Right atrium auricular region (tissue), 2 donors: ENCODE measurements around the gene NOTCH4. TPM values are rescaled to one million over a fixed set of nuclear protein-coding genes. Genes with fewer than 3 reads are reported as not detected.

Experiments
- DNase-seq: peaks from one replicate; pipeline ENCODE4 v3.0.0-alpha.2; 2019; ENCODE audit warnings: low spot score
- H3K27ac ChIP-seq, 2 donors: fragments of 200-600 bp; sonication (generic); 1 replicate in 1 of 2; 2 replicates in 1 of 2; pipeline ENCODE4 v1.5.1; 2016 to 2019
- H3K27me3 ChIP-seq, 2 donors: fragments of 200-600 bp; sonication (generic); one replicate each; pipeline versions ENCODE4 v1.5.1 to v1.6.0; 2017 to 2019
- H3K36me3 ChIP-seq: fragments of 200-600 bp; sonication (generic); one replicate; pipeline ENCODE4 v1.5.1; 2016
- H3K4me1 ChIP-seq, 2 donors: fragments of 200-600 bp; sonication (generic); one replicate each; pipeline versions ENCODE4 v1.5.1 to v1.6.0; 2017 to 2019
- H3K4me3 ChIP-seq, 2 donors: fragments of 200-600 bp; sonication (generic); 1 replicate in 1 of 2; 2 replicates in 1 of 2; pipeline ENCODE4 v1.5.1; 2017 to 2019; ENCODE audit warnings: mild to moderate bottlenecking in 1 of 2, moderate library complexity in 1 of 2
- H3K9me3 ChIP-seq, 2 donors: fragments of 200-600 bp; sonication (generic); one replicate each; pipeline ENCODE4 v1.5.1; 2019
- total RNA-seq, 2 donors: library from RNA; depleted of rRNA; stranded (reverse); fragments of >200 nt; gene quantifications; one replicate each; pipeline ENCODE4 v1.1.0, GENCODE V29; 2016
- TF ChIP-seq, protein P1 (sequence below), 2 donors: fragments of 200-600 bp; sonication (generic); IDR thresholded peaks; one replicate each; pipeline ENCODE4 v1.5.1; 2019; ENCODE audit warnings: antibody characterized with exemption in 2 of 2

Gene NOTCH4
- total RNA-seq, 2 donors from 2014 or later = 16.2 to 22.5 TPM

GRCh38 chr6:32200711-32201475, 23.0 kb downstream of the NOTCH4 start:
- no peaks in the 10 kb centered on the region for H3K9me3 ChIP-seq
- H3K27me3 ChIP-seq = no peaks in the 10 kb centered on the region
- H3K4me3 ChIP-seq = no peak overlapping the region
- no peak overlapping the region for H3K27ac ChIP-seq
- no peaks in the 10 kb centered on the region for H3K36me3 ChIP-seq
- DNase-seq = no peak
- H3K4me1 ChIP-seq = peaks cover 0 to 10% of the 10 kb centered on the region in 2 donors
- TF ChIP-seq, protein P1, sequence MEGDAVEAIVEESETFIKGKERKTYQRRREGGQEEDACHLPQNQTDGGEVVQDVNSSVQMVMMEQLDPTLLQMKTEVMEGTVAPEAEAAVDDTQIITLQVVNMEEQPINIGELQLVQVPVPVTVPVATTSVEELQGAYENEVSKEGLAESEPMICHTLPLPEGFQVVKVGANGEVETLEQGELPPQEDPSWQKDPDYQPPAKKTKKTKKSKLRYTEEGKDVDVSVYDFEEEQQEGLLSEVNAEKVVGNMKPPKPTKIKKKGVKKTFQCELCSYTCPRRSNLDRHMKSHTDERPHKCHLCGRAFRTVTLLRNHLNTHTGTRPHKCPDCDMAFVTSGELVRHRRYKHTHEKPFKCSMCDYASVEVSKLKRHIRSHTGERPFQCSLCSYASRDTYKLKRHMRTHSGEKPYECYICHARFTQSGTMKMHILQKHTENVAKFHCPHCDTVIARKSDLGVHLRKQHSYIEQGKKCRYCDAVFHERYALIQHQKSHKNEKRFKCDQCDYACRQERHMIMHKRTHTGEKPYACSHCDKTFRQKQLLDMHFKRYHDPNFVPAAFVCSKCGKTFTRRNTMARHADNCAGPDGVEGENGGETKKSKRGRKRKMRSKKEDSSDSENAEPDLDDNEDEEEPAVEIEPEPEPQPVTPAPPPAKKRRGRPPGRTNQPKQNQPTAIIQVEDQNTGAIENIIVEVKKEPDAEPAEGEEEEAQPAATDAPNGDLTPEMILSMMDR (IDR thresholded peaks at IDR 0.05) = no peak

- no peaks in the 10 kb centered on the region for H3K36me3 ChIP-seq
- DNase-seq = no peak
- no peak overlapping the region for H3K27ac ChIP-seq
- H3K9me3 ChIP-seq = no peaks in the 10 kb centered on the region
- no peaks in the 10 kb centered on the region for H3K27me3 ChIP-seq
- peaks cover 4 to 20% of the 10 kb centered on the region in 2 donors for H3K4me1 ChIP-seq
- no peak overlapping the region for H3K4me3 ChIP-seq
- TF ChIP-seq, protein P1 (IDR thresholded peaks at IDR 0.05) = no peak
These were observed 25.0 kb downstream of the NOTCH4 start for GRCh38 chr6:32198866-32199265.

DNA sequence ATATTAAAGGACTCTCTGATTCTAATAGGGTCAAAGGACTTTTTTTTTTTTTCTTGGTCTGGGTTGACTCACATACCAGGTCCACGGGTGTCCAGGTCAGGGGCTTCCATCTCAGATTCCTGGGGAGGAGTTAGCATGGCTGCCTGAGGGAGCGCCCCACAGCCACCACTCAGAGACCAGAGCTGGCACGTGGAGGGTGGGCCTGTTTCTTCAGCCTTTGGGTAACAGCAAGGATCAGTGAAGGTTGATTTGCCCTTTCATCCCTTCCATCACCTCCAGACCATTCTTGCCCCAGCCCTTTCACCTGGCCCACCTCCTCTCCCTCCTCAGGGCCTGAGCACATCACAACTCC, 25.5 kb downstream of the NOTCH4 start:
- TF ChIP-seq, protein P1 (IDR thresholded peaks at IDR 0.05) = no peak
- peaks cover 4 to 24% of the 10 kb centered on the region in 2 donors for H3K4me1 ChIP-seq
- H3K27me3 ChIP-seq = no peaks in the 10 kb centered on the region
- H3K4me3 ChIP-seq = no peak overlapping the region
- peak overlapping the region in 1 of 2 donors; percentile 100 for H3K27ac ChIP-seq
- DNase-seq = no peak
- no peaks in the 10 kb centered on the region for H3K36me3 ChIP-seq
- no peaks in the 10 kb centered on the region for H3K9me3 ChIP-seq

GRCh38 chr6:32196682-32197616, 26.9 kb downstream of the NOTCH4 start:
- peak overlapping the region; percentile 64 to 77 for H3K4me3 ChIP-seq
- H3K4me1 ChIP-seq = peaks cover 4 to 38% of the 10 kb centered on the region in 2 donors
- TF ChIP-seq, protein P1 (IDR thresholded peaks at IDR 0.05) = peak in 1 of 2 donors; percentile 10
- no peaks in the 10 kb centered on the region for H3K27me3 ChIP-seq
- H3K36me3 ChIP-seq = no peaks in the 10 kb centered on the region
- DNase-seq = no peak
- H3K9me3 ChIP-seq = no peaks in the 10 kb centered on the region
- peak overlapping the region; percentile 99 to 100 for H3K27ac ChIP-seq

DNA sequence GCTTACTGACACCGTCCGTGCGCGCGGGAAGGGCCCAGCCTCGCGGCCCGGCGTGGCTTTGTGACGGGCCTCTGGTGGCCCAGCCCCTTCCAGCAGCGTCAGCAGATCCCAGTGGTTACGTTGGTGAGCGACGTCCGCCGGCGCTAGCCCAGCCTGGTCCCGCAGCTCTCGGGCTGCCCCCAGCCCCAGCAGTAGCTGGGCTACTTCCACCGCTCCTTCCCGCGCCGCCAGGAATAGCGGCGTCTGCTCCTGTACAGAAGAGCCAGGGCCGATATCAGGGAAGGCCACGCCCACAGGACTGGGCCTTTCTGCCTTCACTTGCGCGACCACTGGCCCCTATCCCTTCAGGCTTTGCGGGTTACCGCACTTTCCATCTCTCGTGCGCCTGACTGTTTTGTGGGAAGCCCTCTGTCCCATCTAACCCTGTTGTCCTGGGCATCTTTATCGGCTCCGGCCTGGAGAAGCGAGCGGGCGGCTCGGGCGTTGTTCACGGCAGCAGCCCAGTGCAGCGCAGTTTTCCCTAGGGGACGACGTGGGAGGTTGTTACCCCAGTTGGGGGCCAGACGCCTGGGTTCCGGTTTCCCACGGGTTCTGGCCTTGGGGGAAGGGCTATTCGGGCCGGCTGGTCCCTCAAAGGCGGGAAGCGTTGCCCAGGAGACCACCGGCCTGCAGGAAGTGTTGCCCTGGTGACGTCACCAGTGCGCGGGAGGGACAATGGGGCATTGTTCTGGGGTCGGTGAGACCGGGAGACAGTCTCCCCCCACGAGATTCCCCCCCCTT, 27.8 kb downstream of the NOTCH4 start:
- peaks cover 4 to 46% of the 10 kb centered on the region in 2 donors for H3K4me1 ChIP-seq

More for the DNA sequence above, 27.8 kb downstream of the NOTCH4 start:
- H3K36me3 ChIP-seq = no peaks in the 10 kb centered on the region
- peak overlapping the region; percentile 99 to 100 for H3K27ac ChIP-seq
- no peaks in the 10 kb centered on the region for H3K27me3 ChIP-seq
- H3K9me3 ChIP-seq = no peaks in the 10 kb centered on the region
- peak; percentile 96 for DNase-seq
- TF ChIP-seq, protein P1 (IDR thresholded peaks at IDR 0.05) = no peak
- H3K4me3 ChIP-seq = peak overlapping the region; percentile 64 to 77
